Upper lobe of left lung (tissue), 4 donors: ENCODE results near the gene BNIP5.

Experiments
- POLR2A ChIP-seq, 4 donors: fragments of 450-650 bp; IDR thresholded peaks; one replicate each; pipeline ENCODE4 v1.5.1; 2016 to 2017; ENCODE audit warnings: antibody characterized with exemption in 4 of 4, mild to moderate bottlenecking in 2 of 4
- POLR2AphosphoS5 ChIP-seq, 2 donors: sonication (generic); formaldehyde crosslinking; IDR thresholded peaks; one replicate each; pipeline ENCODE4 v1.5.1; 2017; ENCODE audit warnings: antibody characterized with exemption in 2 of 2
- TF ChIP-seq, protein P1 (sequence below), 6 experiments: fragments of 450-650 bp in 4 of 6; fragments of 200-600 bp in 2 of 6; sonication (generic) in 2 of 6; IDR thresholded peaks; one replicate each; pipeline ENCODE4 v1.5.1; 2016 to 2019; ENCODE audit warnings: antibody characterized with exemption in 6 of 6

DNA sequence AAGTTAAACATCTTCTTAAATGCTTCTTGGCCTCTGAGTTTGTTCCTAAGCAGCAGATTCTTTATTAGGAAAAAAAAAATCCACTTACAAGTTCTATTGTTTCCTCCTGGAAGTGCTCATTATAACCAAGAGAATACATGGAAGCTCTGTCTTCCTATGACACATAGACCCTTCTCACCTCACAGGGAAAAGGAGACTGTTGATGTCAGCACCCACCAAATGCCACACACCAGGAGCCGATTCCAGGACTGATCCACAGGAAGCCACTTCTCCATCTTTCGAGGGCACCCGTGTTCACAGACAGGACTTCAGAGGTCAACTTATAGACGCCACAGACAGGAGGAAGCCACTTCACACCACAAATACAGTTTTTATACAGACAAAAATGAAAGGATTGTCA lies 13.4 kb upstream of the BNIP5 start:
- TF ChIP-seq, protein P1, sequence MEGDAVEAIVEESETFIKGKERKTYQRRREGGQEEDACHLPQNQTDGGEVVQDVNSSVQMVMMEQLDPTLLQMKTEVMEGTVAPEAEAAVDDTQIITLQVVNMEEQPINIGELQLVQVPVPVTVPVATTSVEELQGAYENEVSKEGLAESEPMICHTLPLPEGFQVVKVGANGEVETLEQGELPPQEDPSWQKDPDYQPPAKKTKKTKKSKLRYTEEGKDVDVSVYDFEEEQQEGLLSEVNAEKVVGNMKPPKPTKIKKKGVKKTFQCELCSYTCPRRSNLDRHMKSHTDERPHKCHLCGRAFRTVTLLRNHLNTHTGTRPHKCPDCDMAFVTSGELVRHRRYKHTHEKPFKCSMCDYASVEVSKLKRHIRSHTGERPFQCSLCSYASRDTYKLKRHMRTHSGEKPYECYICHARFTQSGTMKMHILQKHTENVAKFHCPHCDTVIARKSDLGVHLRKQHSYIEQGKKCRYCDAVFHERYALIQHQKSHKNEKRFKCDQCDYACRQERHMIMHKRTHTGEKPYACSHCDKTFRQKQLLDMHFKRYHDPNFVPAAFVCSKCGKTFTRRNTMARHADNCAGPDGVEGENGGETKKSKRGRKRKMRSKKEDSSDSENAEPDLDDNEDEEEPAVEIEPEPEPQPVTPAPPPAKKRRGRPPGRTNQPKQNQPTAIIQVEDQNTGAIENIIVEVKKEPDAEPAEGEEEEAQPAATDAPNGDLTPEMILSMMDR (IDR thresholded peaks at IDR 0.05): no peak
- TF ChIP-seq POLR2A (IDR thresholded peaks at IDR 0.05) (no peak), POLR2AphosphoS5 (IDR thresholded peaks at IDR 0.05) (no peak)
